Measurements from ENCODE around the gene ACKR3.

Gene ACKR3

GRCh38 chr2:236550290-236550689 lies 19.3 kb upstream of the ACKR3 start:
- DNase-seq, result no peak

GRCh38 chr2:236550701-236551465 lies 18.7 kb upstream of the ACKR3 start:
- DNase-seq, result no peak

- DNase-seq, result no peak
Observed at GRCh38 chr2:236551471-236552211, 18.0 kb upstream of the ACKR3 start.

DNA sequence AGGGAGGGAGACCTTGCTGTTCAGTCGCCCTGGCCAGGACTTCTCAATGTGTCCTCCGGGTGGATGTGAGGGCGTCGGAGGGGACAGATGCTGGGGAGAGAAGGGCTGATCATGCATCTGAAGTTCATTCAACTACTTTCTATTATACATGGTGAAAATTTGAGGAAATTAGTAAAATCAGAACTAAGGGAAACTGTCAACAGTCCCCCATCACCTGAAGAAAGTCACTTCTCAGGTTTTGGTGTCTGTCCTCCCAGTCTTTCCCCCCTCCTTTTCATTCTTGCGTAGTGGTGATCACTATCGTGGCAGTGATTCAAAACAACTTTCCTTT lies 17.4 kb upstream of the ACKR3 start:
- DNase-seq, result no peak

DNA sequence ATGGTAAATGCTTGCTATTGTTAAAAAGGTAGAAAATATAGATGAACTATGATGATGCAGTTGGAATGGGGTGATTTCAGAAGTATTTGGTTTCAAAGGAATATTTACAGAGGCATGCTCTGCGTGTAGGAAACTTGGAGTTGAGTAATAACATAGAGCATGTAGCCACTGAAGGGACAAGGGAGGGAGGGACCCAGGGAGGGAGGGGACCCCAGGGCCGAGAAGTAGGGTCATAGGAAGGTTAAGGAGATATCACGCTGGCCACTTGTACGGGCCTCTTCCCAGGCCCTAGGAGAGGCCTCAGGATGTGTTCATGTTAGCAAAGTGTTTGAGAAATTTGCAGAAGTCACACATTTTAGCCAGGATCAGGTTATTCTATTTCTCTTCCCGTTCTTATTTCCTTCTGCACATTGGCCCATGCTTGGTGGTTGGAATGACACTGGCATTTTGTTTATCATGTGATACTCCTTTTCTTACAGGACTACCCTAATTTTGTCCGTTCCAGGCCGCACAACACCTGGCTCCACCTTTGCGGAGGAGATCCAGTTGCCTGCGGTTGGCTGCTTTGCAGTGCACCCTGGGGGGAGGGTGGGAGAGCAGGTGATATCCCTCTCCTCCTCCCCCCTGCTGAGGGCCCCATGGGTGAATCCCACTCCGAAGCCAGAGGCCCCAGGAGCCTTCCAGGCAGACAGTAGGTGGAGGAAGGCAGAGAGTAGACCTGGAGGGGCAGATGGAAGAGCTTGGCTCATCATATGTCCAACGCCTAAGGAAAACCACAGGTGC lies 16.9 kb upstream of the ACKR3 start:
- no peak for DNase-seq

GRCh38 chr2:236553522-236553921 lies 16.1 kb upstream of the ACKR3 start:
- DNase-seq, result no peak

- DNase-seq, result peak; percentile 26
Observed at GRCh38 chr2:236554629-236555282, 14.9 kb upstream of the ACKR3 start.

GRCh38 chr2:236555481-236555880 lies 14.1 kb upstream of the ACKR3 start:
- no peak for DNase-seq

DNA sequence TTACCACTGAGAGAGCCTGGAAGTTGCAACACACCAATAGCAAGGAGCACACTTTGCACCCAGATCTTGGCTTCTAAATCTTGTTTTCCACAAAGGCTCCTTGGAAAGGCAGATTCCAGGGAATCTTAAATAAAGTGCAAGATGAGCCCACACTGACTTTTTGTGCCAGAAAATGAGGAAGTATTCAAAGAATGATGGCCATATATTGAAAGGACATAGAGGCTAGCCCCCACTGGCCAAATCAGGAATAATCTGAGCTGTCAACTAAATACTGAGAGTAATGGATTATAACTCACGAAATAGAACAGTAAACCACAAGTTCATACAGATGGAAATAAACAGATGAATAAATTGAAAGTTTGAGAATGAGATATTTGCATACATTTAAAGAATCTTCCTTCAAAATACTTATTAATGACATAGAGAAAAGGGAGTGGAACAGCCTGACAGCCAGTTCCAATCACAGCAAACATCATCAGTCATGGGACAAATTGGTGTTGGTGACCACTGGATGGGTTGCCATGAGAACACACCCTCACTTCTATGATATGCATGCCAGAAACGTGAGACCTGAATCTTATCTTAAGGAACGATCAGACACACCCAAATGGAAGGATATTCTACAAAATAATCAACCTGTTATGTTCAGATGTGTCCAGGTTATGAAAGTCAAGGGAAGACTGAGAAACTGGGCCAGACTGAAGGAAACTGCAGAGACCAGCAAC lies 12.2 kb upstream of the ACKR3 start:
- no peak for DNase-seq

DNA sequence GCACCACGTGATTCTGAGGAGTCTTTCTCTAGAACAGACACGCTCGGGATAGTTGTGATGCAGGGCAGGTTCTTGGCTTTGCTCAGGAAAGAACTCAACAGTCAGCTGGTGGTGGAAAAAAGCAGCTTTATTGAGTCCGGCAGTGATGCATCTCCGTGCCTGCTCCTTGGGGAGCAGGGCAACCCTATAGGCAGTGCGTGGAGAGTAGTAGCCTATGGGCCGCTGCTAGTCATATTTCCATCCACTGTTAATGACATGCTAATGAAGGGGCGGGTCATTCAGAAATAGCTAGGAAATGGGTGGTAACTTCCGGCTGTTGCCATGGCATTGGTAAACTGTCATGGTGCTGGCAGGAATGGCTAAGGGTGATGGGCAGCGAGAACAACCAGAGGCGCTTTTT lies 11.6 kb upstream of the ACKR3 start:
- no peak for DNase-seq

DNA sequence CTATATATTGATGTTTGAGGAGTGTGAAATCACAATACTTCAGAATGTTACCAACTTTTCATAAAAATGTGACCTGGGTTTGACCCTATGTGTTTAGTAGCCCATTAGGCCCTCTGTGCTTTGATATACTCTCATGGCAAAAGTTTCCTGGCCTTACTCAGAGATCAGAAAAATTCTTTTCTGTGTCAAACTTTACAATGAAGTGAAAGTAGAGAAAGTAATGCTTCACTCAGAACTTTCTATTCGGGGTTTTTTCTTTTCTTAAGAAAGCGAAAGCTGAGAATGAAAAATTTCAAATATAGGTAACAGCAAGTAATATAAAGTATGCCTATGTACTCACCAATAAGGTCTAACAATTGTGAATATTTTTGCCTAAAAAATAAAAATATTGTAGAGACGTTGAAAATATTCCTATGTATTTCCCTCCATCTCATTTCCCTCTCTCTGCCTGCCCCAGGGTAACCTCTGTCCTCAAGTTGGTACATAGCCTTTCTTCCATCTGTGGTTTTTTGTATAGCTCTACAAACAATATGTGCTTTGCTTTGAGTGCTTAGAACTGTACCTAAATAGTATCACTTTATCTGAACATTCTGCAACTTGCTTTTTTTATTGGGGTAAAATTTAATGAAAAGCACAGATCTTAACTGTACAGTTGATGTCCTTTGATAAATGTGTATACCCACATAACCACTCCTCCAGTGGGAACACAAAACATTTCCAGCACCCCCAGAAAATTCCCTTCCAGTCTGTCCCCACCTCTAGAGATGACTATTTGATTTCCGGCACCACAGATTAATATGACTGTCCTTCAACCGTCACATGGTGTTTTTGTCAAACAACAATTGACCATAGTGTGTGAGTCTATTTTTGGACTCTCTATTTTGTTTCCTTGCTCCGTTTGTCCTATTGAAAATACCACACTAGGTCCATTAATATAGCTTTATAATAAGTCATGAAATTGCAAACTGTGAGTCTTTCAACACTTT lies 10.3 kb upstream of the ACKR3 start:
- DNase-seq, result no peak

DNA sequence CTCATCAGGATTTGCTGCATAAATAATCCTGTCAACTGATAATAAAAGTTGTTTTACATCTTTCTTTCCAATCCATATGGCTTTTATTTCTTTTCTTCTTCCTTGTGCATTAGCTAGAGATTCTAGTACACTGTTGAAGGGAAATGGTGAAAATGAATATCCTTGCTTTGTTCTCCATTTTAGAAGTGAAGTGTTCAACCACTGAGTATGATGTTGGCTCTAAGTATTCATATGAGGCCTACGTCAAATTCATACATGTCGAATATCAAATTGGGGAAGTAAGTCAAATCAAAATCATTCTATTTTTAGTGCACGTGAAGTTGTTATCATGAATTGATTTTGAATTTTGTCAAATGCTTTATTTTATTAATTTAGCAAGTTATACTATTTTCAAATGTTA lies 7.8 kb upstream of the ACKR3 start:
- no peak for DNase-seq

- DNase-seq, result no peak
Observed at GRCh38 chr2:236562434-236562833, 7.2 kb upstream of the ACKR3 start.

GRCh38 chr2:236563953-236564352 lies 5.7 kb upstream of the ACKR3 start:
- no peak for DNase-seq

- DNase-seq, result no peak
Observed at GRCh38 chr2:236565212-236565611, 4.4 kb upstream of the ACKR3 start.

- DNase-seq, result no peak
Observed at GRCh38 chr2:236565879-236566402, 3.7 kb upstream of the ACKR3 start.

- DNase-seq, result no peak
Observed at GRCh38 chr2:236566596-236566995, 3.0 kb upstream of the ACKR3 start.

DNA sequence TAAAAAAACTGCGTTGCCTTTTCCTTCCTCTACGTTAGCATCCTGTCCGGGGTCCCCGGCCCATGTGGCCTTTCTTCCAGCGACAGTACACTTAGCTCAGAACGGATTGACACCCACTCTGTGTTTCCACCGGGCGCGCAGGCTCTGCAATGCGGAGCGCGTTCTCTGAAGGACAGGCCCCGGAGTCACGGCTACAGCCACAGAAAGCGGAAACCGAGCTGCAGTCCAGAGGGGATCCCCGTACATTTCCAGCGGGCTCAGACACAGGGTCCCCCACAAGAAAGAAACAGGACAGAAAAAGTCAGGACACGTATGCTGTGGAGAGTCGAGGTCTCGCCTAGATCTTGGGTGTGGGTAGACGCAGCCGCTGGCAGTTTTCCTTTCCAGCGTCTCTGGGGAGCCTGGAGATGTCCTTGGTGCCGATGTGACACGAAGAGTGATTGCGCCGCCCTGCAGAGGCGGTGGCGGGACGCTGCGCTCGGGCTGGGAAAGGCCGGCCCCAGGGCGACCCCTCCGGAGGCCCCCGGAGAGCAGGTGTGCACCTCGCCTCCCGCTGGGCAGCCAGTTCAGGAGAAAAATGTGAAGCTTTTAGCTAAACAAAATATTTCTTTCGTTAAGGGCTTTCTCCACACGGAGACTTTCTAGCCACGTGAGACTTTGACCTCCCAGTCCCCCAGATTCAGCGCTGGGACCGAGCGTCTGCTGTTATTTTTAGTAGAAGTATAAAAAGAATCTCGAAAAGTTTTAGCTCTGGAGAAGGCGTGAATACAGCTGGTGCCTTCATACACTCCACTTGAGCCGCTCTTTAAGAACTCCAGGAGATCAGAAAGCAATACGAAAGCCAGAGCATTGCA lies 1.3 kb upstream of the ACKR3 start:
- DNase-seq, result peak; percentile 32

DNA sequence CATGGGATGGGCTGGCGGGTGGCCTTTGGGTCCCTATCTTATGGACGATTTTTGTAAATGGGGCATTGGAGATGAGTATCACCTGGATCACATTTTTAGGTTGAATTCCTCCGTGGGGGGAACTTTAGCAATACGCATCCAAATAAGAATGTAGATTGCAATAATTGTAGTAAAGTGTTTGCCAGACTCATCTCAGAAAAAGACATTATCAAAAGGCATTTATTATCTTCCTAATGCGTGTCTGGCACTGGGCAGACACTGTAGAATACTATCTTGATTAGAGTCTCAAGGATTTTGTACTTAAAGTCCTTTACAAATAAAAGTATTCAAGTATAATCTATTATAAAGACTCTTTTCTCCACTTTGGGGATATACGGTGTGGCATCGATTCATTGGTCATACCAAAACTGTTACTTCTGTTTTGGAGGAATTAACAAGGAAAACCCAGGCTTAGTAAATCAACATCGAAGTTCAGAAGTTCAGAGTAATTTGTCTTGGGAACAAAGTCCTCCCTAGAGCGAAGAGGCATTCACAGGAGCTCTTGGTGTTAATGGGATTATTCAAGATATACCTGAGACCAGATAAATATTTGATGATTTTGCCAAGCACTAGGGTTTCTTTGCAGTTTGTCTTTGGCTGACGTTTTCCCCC lies 578 bp upstream of the ACKR3 start:
- no peak for DNase-seq

Data from activated gamma-delta T cell treated with Interleukin-2 at 50 U/mL for 16 hours (primary cell).